Adipocyte (in vitro differentiated cells): Measurements from ENCODE around the gene NCF2.

ENCODE experiments used
- DNase-seq: peaks from one replicate; pipeline ENCODE4 v3.0.0-alpha.2; 2015; ENCODE audit warnings: low read depth
- H3K27me3 ChIP-seq: replicated peaks from 2 replicates; pipeline ENCODE4 v1.7.0; 2013; ENCODE audit warnings: mild to moderate bottlenecking, low read length, moderate library complexity; ENCODE audit not compliant: control insufficient read depth, insufficient read depth
- H3K36me3 ChIP-seq: 2 replicates; pipeline ENCODE4 v1.7.0; 2013; ENCODE audit warnings: low read length, mild to moderate bottlenecking, moderate library complexity; ENCODE audit not compliant: control insufficient read depth, insufficient read depth, severe bottlenecking
- H3K4me1 ChIP-seq: 2 replicates; pipeline ENCODE4 v1.7.0; 2013; ENCODE audit warnings: mild to moderate bottlenecking, low read length, moderate library complexity; ENCODE audit not compliant: control insufficient read depth, insufficient read depth
- H3K4me3 ChIP-seq: 2 replicates; pipeline ENCODE4 v1.7.0; 2013; ENCODE audit warnings: mild to moderate bottlenecking, low read length, moderate library complexity
- H3K9ac ChIP-seq: 2 replicates; pipeline ENCODE4 v1.7.0; 2013; ENCODE audit warnings: mild to moderate bottlenecking, low read length, moderate library complexity
- H3K9me3 ChIP-seq: 2 replicates; pipeline ENCODE4 v1.7.0; 2013; ENCODE audit warnings: mild to moderate bottlenecking, low read length, moderate library complexity; ENCODE audit not compliant: control insufficient read depth

Gene NCF2

DNA sequence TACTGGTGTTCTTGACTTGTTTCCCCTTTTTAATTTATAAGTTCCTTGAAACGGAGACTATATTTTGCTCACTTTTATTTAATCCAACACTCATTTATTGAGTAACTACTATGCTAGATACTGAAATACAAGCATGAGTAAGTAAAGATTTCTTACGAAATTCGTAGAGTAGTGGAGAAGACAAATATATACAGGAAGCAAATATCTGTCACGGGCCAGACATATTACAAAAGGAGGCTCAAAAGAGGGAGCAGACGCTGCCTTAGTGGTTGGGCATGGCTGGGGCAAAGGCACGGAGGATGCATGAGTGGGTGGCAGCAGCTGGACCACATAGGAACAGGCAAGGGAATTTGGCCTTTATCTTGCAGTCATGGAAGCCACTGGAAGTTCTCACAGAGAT lies 6.8 kb downstream of the NCF2 start:
- DNase-seq: no peak
- Histone ChIP-seq H3K4me1 (no peaks in the 10 kb centered on the region), H3K36me3 (no peaks in the 10 kb centered on the region), H3K27me3 (no peaks in the 10 kb centered on the region), H3K9me3 (no peaks in the 10 kb centered on the region), H3K9ac (no peak overlapping the region), H3K4me3 (no peak overlapping the region)

DNA sequence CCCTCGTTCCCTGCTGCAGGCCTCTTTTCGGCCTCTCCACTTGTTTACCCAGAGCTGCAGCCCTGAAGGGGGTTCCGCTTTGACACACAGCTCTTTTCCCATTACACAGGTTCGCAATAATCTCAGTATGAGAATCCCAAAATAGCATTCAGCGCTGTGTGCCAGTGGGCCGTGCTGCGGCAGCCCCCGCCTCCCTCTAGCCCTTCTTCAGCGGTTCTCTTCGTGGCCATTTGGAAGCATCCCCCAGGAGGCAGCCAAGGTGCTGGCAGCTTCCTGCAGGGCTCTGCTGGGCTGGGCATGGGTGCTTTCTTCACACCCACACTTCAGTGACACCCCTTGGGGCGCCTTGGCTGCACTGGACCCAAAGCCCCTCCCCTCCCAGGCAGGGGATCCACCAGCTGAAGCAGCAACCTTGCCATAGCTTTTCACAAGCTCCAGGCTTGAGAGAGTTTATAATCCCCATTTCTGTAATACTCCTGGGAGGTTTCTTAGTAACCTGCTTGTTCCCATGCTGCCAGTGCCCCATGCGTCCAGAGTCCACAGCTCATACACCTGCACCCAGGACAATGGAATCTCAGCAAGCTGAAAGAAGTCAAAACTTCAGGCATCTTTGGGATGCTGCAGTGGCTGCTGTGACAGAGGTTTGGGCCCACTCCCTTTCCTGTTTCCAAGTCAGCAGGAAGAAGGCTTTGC lies 8.1 kb downstream of the NCF2 start:
- Histone ChIP-seq H3K36me3 (no peaks in the 10 kb centered on the region), H3K27me3 (no peaks in the 10 kb centered on the region), H3K4me3 (no peak overlapping the region), H3K4me1 (no peaks in the 10 kb centered on the region), H3K9me3 (no peaks in the 10 kb centered on the region), H3K9ac (no peak overlapping the region)
- DNase-seq: no peak

DNA sequence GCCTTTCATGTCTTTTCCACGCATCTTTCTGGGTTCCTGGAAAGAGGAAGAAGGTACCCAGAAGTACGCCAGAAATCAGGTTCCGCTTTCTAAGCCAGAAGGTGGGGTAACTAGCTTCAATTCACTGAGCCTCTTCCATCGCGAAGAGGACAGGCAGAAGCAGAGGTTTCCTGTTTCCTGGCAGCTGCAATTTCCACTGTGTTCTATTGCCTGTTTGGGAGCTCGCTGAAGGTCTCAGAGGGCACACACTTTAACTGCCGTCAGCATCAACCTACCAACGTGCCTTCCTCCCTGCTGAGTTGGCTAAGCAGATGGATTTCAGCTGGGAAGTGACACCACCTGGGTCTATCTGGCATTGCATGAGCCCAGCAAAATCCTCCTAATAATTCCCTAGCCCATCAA lies 10.0 kb downstream of the NCF2 start:
- Histone ChIP-seq H3K4me3 (no peak overlapping the region), H3K27me3 (peaks cover 3% of the 10 kb centered on the region), H3K4me1 (no peaks in the 10 kb centered on the region), H3K9ac (no peak overlapping the region), H3K9me3 (no peaks in the 10 kb centered on the region), H3K36me3 (no peaks in the 10 kb centered on the region)
- DNase-seq: no peak

DNA sequence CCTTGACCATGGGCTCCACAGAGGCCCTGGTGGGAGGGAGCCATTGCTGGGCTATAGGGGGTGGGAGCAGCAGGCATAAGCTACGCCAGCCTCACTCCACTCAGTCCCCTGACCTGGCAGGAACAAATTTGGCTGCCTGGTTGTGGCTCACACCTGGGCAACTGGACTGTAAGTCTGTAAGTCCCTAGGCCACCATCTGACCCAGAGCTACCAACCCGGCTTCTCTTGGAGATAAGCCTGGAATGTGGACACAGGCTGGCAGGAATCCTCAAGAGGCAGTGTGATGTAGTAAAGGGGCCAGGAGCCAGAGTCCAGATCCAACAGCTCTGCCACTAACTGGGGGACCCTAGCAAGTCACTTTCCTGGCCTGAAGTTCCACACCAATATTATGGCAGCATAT lies 11.4 kb downstream of the NCF2 start:
- Histone ChIP-seq H3K9ac (no peak overlapping the region), H3K27me3 (peaks cover 3% of the 10 kb centered on the region), H3K4me1 (no peaks in the 10 kb centered on the region), H3K4me3 (no peak overlapping the region), H3K36me3 (no peaks in the 10 kb centered on the region), H3K9me3 (no peaks in the 10 kb centered on the region)
- DNase-seq: no peak

DNA sequence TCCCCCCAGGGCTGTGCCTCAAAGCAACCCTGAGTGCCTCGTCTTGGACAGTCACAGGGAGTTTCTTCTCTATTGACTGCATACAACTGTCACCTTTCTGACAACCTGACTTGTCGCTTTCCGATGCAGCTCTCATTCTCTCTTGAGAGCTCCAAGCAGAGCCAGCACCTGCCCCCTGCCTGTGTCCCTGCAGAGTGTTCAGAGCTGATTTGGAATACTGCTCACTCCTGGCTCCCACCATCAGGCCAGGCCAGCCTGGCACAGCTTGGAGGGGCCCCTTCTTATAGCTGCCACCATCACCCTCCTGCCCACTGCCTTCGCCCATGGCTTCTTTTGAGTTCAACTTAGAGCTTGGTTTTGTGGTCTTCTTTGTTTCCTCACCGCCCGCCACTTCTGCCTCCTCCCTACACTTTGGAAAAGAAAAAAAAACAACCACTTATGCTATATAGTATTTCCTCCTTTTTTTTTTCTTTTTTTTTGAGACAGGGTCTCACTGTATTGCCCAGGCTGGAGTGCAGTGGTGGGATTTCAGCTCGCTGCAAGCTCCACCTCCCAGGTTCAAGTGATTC lies 12.3 kb downstream of the NCF2 start:
- no peak overlapping the region for H3K4me3 ChIP-seq
- DNase-seq: no peak
- no peak overlapping the region for H3K9ac ChIP-seq
- no peaks in the 10 kb centered on the region for H3K4me1 ChIP-seq
- H3K27me3 ChIP-seq: peaks cover 3% of the 10 kb centered on the region
- no peaks in the 10 kb centered on the region for H3K9me3 ChIP-seq
- H3K36me3 ChIP-seq: no peaks in the 10 kb centered on the region

DNA sequence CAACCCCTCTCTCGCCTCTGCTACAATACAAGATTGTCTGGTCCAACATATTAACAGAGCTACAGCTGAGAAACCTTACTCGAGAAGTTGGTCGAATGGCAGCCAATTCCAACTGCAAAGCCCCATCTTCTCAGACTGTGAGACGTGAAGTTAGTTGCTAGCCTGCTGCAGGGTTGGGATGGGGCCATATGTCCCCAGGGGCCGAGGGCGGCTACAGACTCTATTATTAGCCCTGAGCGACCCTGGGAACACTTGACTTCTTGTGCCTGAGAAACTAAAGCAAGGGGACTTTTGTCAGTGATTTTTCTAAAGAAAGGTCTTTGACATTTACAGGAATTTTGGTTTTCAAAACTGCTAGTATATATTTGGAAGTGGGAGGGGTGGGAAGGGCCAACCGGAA lies 13.7 kb downstream of the NCF2 start:
- DNase-seq: no peak
- Histone ChIP-seq H3K36me3 (no peaks in the 10 kb centered on the region), H3K4me3 (no peak overlapping the region), H3K9ac (no peak overlapping the region), H3K9me3 (no peaks in the 10 kb centered on the region), H3K4me1 (no peaks in the 10 kb centered on the region), H3K27me3 (peaks cover 3% of the 10 kb centered on the region)

DNA sequence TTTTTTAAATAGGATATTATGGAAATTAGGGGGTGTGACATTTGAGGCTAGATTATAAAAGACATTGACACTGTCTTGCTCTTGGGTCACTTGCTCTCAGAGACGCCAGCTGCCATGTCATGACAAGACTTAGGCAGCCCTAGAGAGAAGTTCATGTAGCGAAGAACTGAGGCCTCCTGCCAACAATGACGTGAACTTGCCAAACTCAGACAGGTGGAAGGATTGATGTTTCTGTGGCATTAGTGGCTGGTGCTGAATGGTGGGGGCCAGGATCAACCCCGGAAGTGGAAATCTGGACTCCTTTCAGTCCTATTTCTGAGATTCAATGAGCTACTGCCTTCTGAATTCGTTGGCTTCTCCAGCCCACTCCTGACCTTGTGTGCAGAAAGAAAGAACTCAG lies 14.7 kb downstream of the NCF2 start:
- Histone ChIP-seq H3K4me1 (no peaks in the 10 kb centered on the region), H3K9me3 (no peaks in the 10 kb centered on the region), H3K9ac (no peak overlapping the region), H3K27me3 (peaks cover 3% of the 10 kb centered on the region), H3K36me3 (no peaks in the 10 kb centered on the region), H3K4me3 (no peak overlapping the region)
- no peak for DNase-seq

DNA sequence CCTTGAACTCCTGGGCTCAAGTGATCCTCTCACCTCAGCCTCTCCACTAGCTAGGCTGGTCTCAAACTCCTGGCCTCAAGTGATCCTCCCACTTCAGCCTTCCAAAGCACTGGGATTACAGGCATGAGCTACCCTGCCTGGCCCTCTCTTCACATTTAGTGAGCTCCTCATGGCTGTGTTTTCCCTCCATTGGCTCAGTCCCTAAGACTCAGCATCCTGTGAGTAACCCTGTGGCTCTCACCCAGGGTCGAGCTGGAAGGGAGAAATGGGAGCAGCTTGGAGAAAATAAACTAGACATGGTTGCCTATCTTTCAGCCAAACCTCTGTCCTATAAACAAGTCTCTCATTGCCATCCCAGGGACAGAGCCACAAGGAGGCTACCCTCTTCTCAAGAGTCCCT lies 17.5 kb downstream of the NCF2 start:
- Histone ChIP-seq H3K4me3 (no peak overlapping the region), H3K36me3 (no peaks in the 10 kb centered on the region), H3K9me3 (no peaks in the 10 kb centered on the region), H3K9ac (no peak overlapping the region), H3K4me1 (no peaks in the 10 kb centered on the region), H3K27me3 (peaks cover 3% of the 10 kb centered on the region)
- DNase-seq: no peak

DNA sequence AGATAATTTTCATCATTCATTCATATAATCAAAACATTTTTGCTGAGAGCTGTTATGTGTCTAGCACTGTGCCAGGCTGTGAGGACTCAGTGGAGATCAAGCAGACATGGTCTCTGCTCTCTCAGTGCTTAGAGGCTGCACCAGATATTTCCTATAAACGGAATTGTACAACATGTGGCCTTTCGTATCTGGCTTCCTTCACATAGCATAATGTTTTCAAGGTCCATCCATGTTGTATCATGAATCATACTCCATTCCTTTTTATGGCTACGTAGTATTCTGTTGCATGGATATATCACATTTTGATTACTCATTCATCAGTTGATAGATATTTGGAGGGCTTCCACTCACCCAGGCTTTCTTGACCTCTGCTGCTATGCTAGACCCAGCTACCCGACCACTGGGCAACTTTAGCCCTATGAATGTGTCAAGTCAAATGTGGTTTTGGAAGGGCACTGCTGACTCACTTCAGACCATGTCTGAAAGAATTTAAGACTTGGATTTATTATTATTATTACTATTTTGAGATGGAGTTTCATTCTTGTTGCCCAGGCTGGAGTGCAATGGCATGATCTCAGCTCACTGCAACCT lies 18.5 kb downstream of the NCF2 start:
- Histone ChIP-seq H3K27me3 (peaks cover 3% of the 10 kb centered on the region), H3K9ac (no peak overlapping the region), H3K4me1 (no peaks in the 10 kb centered on the region), H3K4me3 (no peak overlapping the region), H3K9me3 (no peaks in the 10 kb centered on the region), H3K36me3 (no peaks in the 10 kb centered on the region)
- DNase-seq: no peak

DNA sequence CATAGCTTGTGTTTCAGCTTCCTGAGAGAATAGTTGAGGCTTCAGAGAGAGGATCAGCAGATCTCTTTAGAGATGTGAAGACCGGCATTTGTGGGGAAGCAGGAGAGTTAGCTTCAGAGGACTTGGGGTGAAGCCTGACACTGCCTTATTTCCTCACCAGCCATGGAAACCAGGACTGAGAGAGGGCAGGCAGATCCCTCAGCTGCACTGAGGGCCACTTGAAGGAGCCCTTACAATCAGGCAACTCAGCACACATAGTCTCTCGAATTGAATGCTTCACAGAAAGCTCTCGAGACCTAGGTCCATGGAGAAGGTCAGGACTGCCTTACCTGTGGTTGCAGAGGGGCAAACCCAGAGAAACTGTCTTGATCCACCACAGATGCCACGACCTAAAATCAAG lies 19.8 kb downstream of the NCF2 start:
- DNase-seq: no peak
- Histone ChIP-seq H3K36me3 (no peaks in the 10 kb centered on the region), H3K4me1 (no peaks in the 10 kb centered on the region), H3K4me3 (no peak overlapping the region), H3K27me3 (no peaks in the 10 kb centered on the region), H3K9me3 (no peaks in the 10 kb centered on the region), H3K9ac (no peak overlapping the region)

DNA sequence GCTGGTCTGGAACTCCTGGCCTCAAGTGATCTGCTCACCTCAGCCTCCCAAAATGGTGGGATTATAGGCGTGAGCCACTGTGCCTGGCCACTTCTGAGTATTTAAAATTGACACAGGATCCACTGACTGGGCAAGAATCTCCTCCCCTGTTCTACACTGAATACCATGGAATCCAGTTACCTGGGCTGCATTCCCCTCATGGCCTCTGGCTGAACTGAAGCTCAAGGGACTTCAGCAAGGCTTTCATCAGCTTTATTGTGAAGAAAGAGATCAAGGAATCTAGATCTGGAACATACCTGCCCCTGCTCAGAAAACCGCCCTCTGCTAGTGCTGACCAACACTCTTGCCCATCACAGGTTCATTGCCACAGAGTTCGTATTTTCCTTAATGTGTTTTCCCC lies 20.5 kb downstream of the NCF2 start:
- DNase-seq: no peak
- Histone ChIP-seq H3K9me3 (no peaks in the 10 kb centered on the region), H3K36me3 (no peaks in the 10 kb centered on the region), H3K9ac (no peak overlapping the region), H3K27me3 (no peaks in the 10 kb centered on the region), H3K4me1 (no peaks in the 10 kb centered on the region), H3K4me3 (no peak overlapping the region)

DNA sequence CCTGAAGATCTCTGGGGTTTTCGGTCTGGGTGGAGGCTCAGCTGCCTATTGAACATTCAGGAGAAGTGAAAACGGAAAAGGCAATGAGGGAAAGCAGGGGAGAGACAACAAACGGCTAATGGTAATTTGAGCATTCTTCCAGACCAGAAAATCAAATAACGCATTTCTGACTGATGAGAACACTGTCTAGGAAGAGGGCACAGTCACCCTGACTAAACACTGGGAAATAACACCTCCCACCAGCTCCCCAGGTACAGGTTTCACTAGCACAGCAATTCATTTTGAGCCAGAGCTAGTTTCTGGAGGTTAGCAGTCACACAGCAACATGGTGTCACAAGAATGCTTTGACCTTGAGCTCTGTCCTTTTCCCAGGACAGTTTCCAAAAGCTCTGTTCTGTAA lies 21.1 kb downstream of the NCF2 start:
- H3K9ac ChIP-seq: no peak overlapping the region
- H3K27me3 ChIP-seq: no peaks in the 10 kb centered on the region
- no peaks in the 10 kb centered on the region for H3K36me3 ChIP-seq
- no peaks in the 10 kb centered on the region for H3K9me3 ChIP-seq
- H3K4me1 ChIP-seq: no peaks in the 10 kb centered on the region
- H3K4me3 ChIP-seq: no peak overlapping the region
- peak; percentile 11 for DNase-seq
